SK-N-MC (cell line): ENCODE measurements around the gene C4BPA.

Experiments used
- EZH2 ChIP-seq: fragments of 200-600 bp; sonication (generic); IDR thresholded peaks from one replicate; pipeline ENCODE4 v1.6.1; 2017; ENCODE audit warnings: antibody characterized with exemption
- POLR2AphosphoS5 ChIP-seq: IDR thresholded peaks from 2 replicates; pipeline ENCODE4 v1.6.1; 2012; ENCODE audit warnings: mild to moderate bottlenecking, low read depth, low read length, borderline replicate concordance

DNA sequence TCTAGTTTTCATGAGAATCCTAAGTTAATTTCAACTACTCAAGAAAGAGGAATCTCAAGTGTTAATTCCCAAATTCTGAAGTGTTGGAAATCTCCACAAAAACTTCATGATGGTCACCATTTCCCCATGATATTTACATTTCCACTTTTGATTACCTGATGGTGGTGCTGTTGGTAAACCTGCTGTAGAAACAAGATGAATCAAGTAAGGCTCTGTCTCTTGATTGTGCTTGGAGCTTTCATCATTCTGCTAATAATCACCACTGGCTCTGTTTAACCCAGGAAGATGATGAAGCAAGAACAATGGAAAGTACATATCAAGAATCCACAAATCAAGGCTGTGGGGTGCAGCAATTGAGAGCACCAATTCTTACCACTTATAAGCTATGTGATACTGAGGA, 77.8 kb downstream of the C4BPA start:
- TF ChIP-seq POLR2AphosphoS5 (no peak), EZH2 (no peak)
